Measurements from ENCODE around the gene PHF12. TPM values are rescaled to one million over a fixed set of nuclear protein-coding genes. Genes with fewer than 3 reads are reported as not detected.

The PHF12 gene
- total RNA-seq, 1 experiment from 2014 or later: 35.7 TPM

DNA sequence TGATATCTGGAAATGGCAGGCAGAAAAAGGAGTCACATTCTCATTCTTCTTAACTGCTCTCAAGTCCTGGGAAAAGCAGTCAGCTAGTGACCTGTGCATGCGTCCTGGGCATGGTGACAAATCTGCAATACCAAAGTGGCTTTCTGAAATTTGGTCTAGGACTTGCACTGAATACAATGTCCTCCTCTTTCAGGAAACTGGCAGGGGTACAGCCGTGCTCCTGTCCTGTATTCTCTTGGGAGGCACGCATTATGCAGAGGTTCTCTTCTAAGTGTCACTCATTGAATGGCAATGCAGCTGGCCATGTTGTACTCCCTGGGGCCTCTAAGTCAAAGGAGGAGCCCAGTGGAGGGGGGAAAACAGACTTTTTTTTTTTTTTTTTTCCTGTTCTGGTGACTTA is 10.6 kb downstream of the PHF12 start:
- POLR2A ChIA-PET: no interaction called here
- no peak overlapping the region for H3K4me2 ChIP-seq (ENCODE audit: low read length)
- H3K79me2 ChIP-seq (ENCODE audit: insufficient read depth, low read length): peaks cover 100% of the 10 kb centered on the region
- no peak overlapping the region for H3K9ac ChIP-seq (ENCODE audit: low read length)
- no peaks in the 10 kb centered on the region for H3K9me2 ChIP-seq (ENCODE audit: insufficient read depth)
- intact Hi-C loops (cut with micrococcal nuclease): no loop called here
- H3K4me1 ChIP-seq (ENCODE audit: control insufficient read depth in 1 of 2, insufficient read depth in 2 of 2, low read length in 2 of 2): no peaks in the 10 kb centered on the region
- CTCF ChIA-PET: no interaction called here
- H3K9me3 ChIP-seq (ENCODE audit: control insufficient read depth in 1 of 2, insufficient read depth in 1 of 2, low read depth in 1 of 2, low read length in 2 of 2): no peaks in the 10 kb centered on the region
- no peak overlapping the region for H2AFZ ChIP-seq (ENCODE audit: low read depth, low read length, poor library complexity, severe bottlenecking)
- ATAC-seq: no peak
- H4K20me1 ChIP-seq (ENCODE audit: insufficient read depth): peaks cover 11% of the 10 kb centered on the region; the same call in 1 of the 2 replicates
- no peak overlapping the region for H3K27ac ChIP-seq (ENCODE audit: low read depth, low read length)
- TF ChIP-seq, protein P1, sequence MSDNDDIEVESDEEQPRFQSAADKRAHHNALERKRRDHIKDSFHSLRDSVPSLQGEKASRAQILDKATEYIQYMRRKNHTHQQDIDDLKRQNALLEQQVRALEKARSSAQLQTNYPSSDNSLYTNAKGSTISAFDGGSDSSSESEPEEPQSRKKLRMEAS (IDR thresholded peaks at IDR 0.05): no peak
- TF ChIP-seq JUND (IDR thresholded peaks at IDR 0.05): no peak
- H3K4me3 ChIP-seq (replicated peaks in 1 of 2; ENCODE audit: low read depth in 1 of 2, low read length in 2 of 2): no peak overlapping the region
- H3K36me3 ChIP-seq (ENCODE audit: control insufficient read depth in 1 of 2, insufficient read depth in 2 of 2, low read length in 2 of 2): peaks cover 6 to 15% of the 10 kb centered on the region in 2 experiments; a peak in 3 of 4 replicates
- H3K27me3 ChIP-seq (ENCODE audit: insufficient read depth, low read length): no peaks in the 10 kb centered on the region
- no peak for DNase-seq (ENCODE audit: low read depth, low spot score)
- RAD21 ChIA-PET (ENCODE audit: low non-redundant PET in 1 of 2, low total read pairs in 2 of 2, uncharacterized antibody in 2 of 2, unreplicated experiment in 2 of 2): no interaction called here
- no TSS peak for BruUV-seq (replicated peaks)

- Histone ChIP-seq H3K9me3 (ENCODE audit: control insufficient read depth in 1 of 2, insufficient read depth in 1 of 2, low read depth in 1 of 2, low read length in 2 of 2) (no peaks in the 10 kb centered on the region), H3K27ac (ENCODE audit: low read depth, low read length) (no peak overlapping the region), H3K4me3 (replicated peaks in 1 of 2; ENCODE audit: low read depth in 1 of 2, low read length in 2 of 2) (no peak overlapping the region), H3K79me2 (ENCODE audit: insufficient read depth, low read length) (peaks cover 100% of the 10 kb centered on the region), H3K36me3 (ENCODE audit: control insufficient read depth in 1 of 2, insufficient read depth in 2 of 2, low read length in 2 of 2) (peaks cover 9 to 14% of the 10 kb centered on the region in 2 experiments; a peak in 3 of 4 replicates), H3K4me1 (ENCODE audit: control insufficient read depth in 1 of 2, insufficient read depth in 2 of 2, low read length in 2 of 2) (no peaks in the 10 kb centered on the region), H4K20me1 (ENCODE audit: insufficient read depth) (peaks cover 13% of the 10 kb centered on the region; the same call in 1 of the 2 replicates), H3K4me2 (ENCODE audit: low read length) (no peak overlapping the region), H3K27me3 (ENCODE audit: insufficient read depth, low read length) (no peaks in the 10 kb centered on the region), H2AFZ (ENCODE audit: low read depth, low read length, poor library complexity, severe bottlenecking) (no peak overlapping the region), H3K9me2 (ENCODE audit: insufficient read depth) (no peaks in the 10 kb centered on the region), H3K9ac (ENCODE audit: low read length) (no peak overlapping the region)
- POLR2A ChIA-PET: no interaction called here
- BruUV-seq (replicated peaks): no TSS peak
- no peak for TF ChIP-seq ZNF274 (IDR thresholded peaks at IDR 0.05; ENCODE audit: low read depth, low read length)
- TF ChIP-seq EZH2 (IDR thresholded peaks at IDR 0.05): no peak
- CTCF ChIA-PET: interaction anchor here (0.7 kb wide), 1 partner anchor 177 kb away, joined by 3 read pairs; no protein-coding TSS in a partner anchor
- no peak for ATAC-seq
- intact Hi-C loops (cut with micrococcal nuclease): no loop called here
- RAD21 ChIA-PET (ENCODE audit: low non-redundant PET in 1 of 2, low total read pairs in 2 of 2, uncharacterized antibody in 2 of 2, unreplicated experiment in 2 of 2): no interaction called here
- DNase-seq (ENCODE audit: low read depth, low spot score): no peak
Measured at GRCh38 chr17:28940142-28940541, 11.2 kb downstream of the PHF12 start.
